GM19035 (cell line): Measurements from ENCODE around the gene ACAD8.

ENCODE experiments used
- ATAC-seq: cut with Tn5 transposase; IDR thresholded peaks from one replicate; pipeline ENCODE4 v1.9.1; 2021; ENCODE audit not compliant: unreplicated experiment

ACAD8 gene

GRCh38 chr11:134288486-134288885 lies 35.1 kb downstream of the ACAD8 start:
- ATAC-seq = no peak

GRCh38 chr11:134289167-134289566 lies 35.8 kb downstream of the ACAD8 start:
- no peak for ATAC-seq

GRCh38 chr11:134289789-134290188 lies 36.4 kb downstream of the ACAD8 start:
- no peak for ATAC-seq

- no peak for ATAC-seq
Measured at GRCh38 chr11:134290646-134291045, 37.3 kb downstream of the ACAD8 start.

GRCh38 chr11:134291196-134291595 lies 37.8 kb downstream of the ACAD8 start:
- no peak for ATAC-seq

GRCh38 chr11:134292661-134293060 lies 39.3 kb downstream of the ACAD8 start:
- no peak for ATAC-seq

- no peak for ATAC-seq
Measured at GRCh38 chr11:134293119-134294113, 40.0 kb downstream of the ACAD8 start.

- no peak for ATAC-seq
Measured at GRCh38 chr11:134294664-134295063, 41.3 kb downstream of the ACAD8 start.

GRCh38 chr11:134312223-134312622 lies 58.9 kb downstream of the ACAD8 start:
- ATAC-seq = no peak

- no peak for ATAC-seq
Measured at GRCh38 chr11:134312807-134313206, 59.4 kb downstream of the ACAD8 start.

- ATAC-seq = no peak
Measured at GRCh38 chr11:134313379-134313778, 60.0 kb downstream of the ACAD8 start.

- ATAC-seq = no peak
Measured at GRCh38 chr11:134313821-134314607, 60.6 kb downstream of the ACAD8 start.
